ENCODE data around the gene AGAP1. TPM values are rescaled to one million over a fixed set of nuclear protein-coding genes. Genes with fewer than 3 reads are reported as not detected.

Gene AGAP1
- total RNA-seq, 1 donor from 2014 or later = 33.4 TPM

DNA sequence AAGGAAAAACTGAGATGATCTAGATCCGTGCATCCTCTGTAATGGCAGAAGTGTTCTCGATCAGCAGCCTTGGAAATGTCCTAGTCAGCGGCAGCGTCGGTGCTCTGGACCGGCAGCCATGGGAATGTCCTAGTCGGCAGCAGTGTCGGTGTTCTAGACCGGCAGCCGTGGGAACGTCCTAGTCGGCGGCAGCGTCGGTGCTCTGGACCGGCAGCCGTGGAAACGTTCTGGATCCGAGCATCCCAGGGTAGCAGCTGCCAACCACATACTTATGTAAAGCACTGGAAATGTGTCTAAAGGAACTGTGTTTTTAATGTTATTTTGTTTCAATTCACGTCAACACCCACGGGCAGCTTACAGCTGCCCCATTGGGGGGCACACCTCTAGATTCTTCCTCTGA, 615.6 kb downstream of the AGAP1 start:
- intact Hi-C loops (cut with DNase I) = no loop called here
- Histone ChIP-seq H3K27ac (no peak overlapping the region), H3K27me3 (no peaks in the 10 kb centered on the region), H3K4me1 (peaks cover 4% of the 10 kb centered on the region), H3K9me3 (no peaks in the 10 kb centered on the region), H3K36me3 (no peaks in the 10 kb centered on the region), H3K4me3 (no peak overlapping the region)
- no peak for TF ChIP-seq CTCF (IDR thresholded peaks at IDR 0.05)
- ATAC-seq = no peak
- no peak for DNase-seq

DNA sequence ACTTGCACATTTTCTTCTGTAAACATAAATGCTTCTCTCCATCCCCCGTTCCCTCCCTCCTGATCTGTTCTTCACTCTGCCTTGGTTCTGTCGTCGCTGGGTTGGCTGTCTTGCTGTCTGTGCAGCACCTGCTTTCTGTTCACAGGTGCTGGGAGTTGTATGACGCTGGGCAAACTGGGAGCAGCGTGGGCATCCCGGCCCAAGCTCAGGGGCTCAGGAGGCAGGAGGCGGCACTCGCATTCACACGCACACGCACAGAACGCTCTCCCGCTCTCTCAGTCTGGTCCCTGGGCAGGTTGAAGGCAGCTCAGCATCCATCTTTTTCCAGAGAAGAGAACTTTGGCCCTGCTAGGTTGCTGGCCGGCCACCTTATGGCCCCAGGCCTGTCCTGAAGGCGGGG, 618.6 kb downstream of the AGAP1 start:
- intact Hi-C loops (cut with DNase I) = no loop called here
- no peaks in the 10 kb centered on the region for H3K9me3 ChIP-seq
- H3K27me3 ChIP-seq = no peaks in the 10 kb centered on the region
- H3K36me3 ChIP-seq = no peaks in the 10 kb centered on the region
- H3K4me1 ChIP-seq = peaks cover 4% of the 10 kb centered on the region
- no peak overlapping the region for H3K4me3 ChIP-seq
- DNase-seq (peak; percentile 31), ATAC-seq (no peak)
- no peak for TF ChIP-seq CTCF (IDR thresholded peaks at IDR 0.05)
- H3K27ac ChIP-seq = no peak overlapping the region

GRCh38 chr2:236113425-236113824, 619.6 kb downstream of the AGAP1 start:
- DNase-seq (peak; percentile 40), ATAC-seq (no peak)
- Histone ChIP-seq H3K27me3 (no peaks in the 10 kb centered on the region), H3K36me3 (no peaks in the 10 kb centered on the region), H3K27ac (no peak overlapping the region), H3K4me1 (peaks cover 7% of the 10 kb centered on the region), H3K4me3 (no peak overlapping the region), H3K9me3 (no peaks in the 10 kb centered on the region)
- intact Hi-C loops (cut with DNase I) = no loop called here
- no peak for TF ChIP-seq CTCF (IDR thresholded peaks at IDR 0.05)

GRCh38 chr2:236113948-236114347, 620.1 kb downstream of the AGAP1 start:
- TF ChIP-seq CTCF (IDR thresholded peaks at IDR 0.05) = no peak
- H3K27me3 ChIP-seq = no peaks in the 10 kb centered on the region

GRCh38 chr2:236114959-236115358, 621.1 kb downstream of the AGAP1 start:
- peaks cover 4% of the 10 kb centered on the region for H3K4me1 ChIP-seq
- no peaks in the 10 kb centered on the region for H3K36me3 ChIP-seq
- no peak for ATAC-seq
- no peaks in the 10 kb centered on the region for H3K9me3 ChIP-seq
- no peak overlapping the region for H3K4me3 ChIP-seq
- TF ChIP-seq CTCF (IDR thresholded peaks at IDR 0.05) = no peak
- intact Hi-C loops (cut with DNase I) = no loop called here
- no peak for DNase-seq
- H3K27me3 ChIP-seq = no peaks in the 10 kb centered on the region
- no peak overlapping the region for H3K27ac ChIP-seq

More at GRCh38 chr2:236113948-236114347, 620.1 kb downstream of the AGAP1 start:
- Histone ChIP-seq H3K27ac (no peak overlapping the region), H3K4me1 (peaks cover 6% of the 10 kb centered on the region), H3K9me3 (no peaks in the 10 kb centered on the region), H3K36me3 (no peaks in the 10 kb centered on the region), H3K4me3 (no peak overlapping the region)
- intact Hi-C loops (cut with DNase I) = no loop called here
- peak; percentile 7 for DNase-seq
- no peak for ATAC-seq

- Histone ChIP-seq H3K9me3 (no peaks in the 10 kb centered on the region), H3K4me3 (no peak overlapping the region), H3K27ac (no peak overlapping the region), H3K4me1 (peaks cover 4% of the 10 kb centered on the region), H3K36me3 (no peaks in the 10 kb centered on the region), H3K27me3 (no peaks in the 10 kb centered on the region)
- ATAC-seq (no peak), DNase-seq (peak; percentile 3)
- no peak for TF ChIP-seq CTCF (IDR thresholded peaks at IDR 0.05)
- intact Hi-C loops (cut with DNase I) = no loop called here
Observed at GRCh38 chr2:236117401-236117800, 623.6 kb downstream of the AGAP1 start.
